Measurements from ENCODE around the gene PTDSS2.
"Not testable (repeated sequence)": the region's sequence is repeated elsewhere in the genome, so short reads cannot be mapped to it uniquely, and the experiment has no call there.

The PTDSS2 gene

GRCh38 chr11:449889-450808, at the start of gene PTDSS2:
Gene PTDSS2, plus strand, starts transcription at chr11:450279. Its CDS starts 177 bp downstream, at chr11:450456.
- DNase-seq (ENCODE audit: low read depth, low spot score): peak; percentile 99

- DNase-seq (ENCODE audit: low read depth, low spot score): not testable (repeated sequence)
Observed at GRCh38 chr11:401196-401595, 48.9 kb upstream of the PTDSS2 start.

GRCh38 chr11:403021-403760, 46.9 kb upstream of the PTDSS2 start:
- DNase-seq (ENCODE audit: low read depth, low spot score): no peak

- DNase-seq (ENCODE audit: low read depth, low spot score): no peak
Observed at GRCh38 chr11:403761-404431, 46.2 kb upstream of the PTDSS2 start.

- DNase-seq (ENCODE audit: low read depth, low spot score): no peak
Observed at GRCh38 chr11:404551-405264, 45.4 kb upstream of the PTDSS2 start.

GRCh38 chr11:405323-405953, 44.6 kb upstream of the PTDSS2 start:
- peak; percentile 58 for DNase-seq (ENCODE audit: low read depth, low spot score)

- DNase-seq (ENCODE audit: low read depth, low spot score): no peak
Observed at GRCh38 chr11:405954-406795, 43.9 kb upstream of the PTDSS2 start.

GRCh38 chr11:406796-407650, 43.1 kb upstream of the PTDSS2 start:
- DNase-seq (ENCODE audit: low read depth, low spot score): peak; percentile 80

- no peak for DNase-seq (ENCODE audit: low read depth, low spot score)
Observed at GRCh38 chr11:407651-408123, 42.4 kb upstream of the PTDSS2 start.

GRCh38 chr11:408154-409007, 41.7 kb upstream of the PTDSS2 start:
- no peak for DNase-seq (ENCODE audit: low read depth, low spot score)

GRCh38 chr11:409008-409599, 41.0 kb upstream of the PTDSS2 start:
- no peak for DNase-seq (ENCODE audit: low read depth, low spot score)

- DNase-seq (ENCODE audit: low read depth, low spot score): no peak
Observed at GRCh38 chr11:409600-410483, 40.2 kb upstream of the PTDSS2 start.

- DNase-seq (ENCODE audit: low read depth, low spot score): not testable (repeated sequence)
Observed at GRCh38 chr11:410711-411110, 39.4 kb upstream of the PTDSS2 start.

- DNase-seq (ENCODE audit: low read depth, low spot score): not testable (repeated sequence)
Observed at GRCh38 chr11:411520-411919, 38.6 kb upstream of the PTDSS2 start.

GRCh38 chr11:412641-413119, 37.4 kb upstream of the PTDSS2 start:
- no peak for DNase-seq (ENCODE audit: low read depth, low spot score)
